Esophagus squamous epithelium (tissue), 4 donors: Measurements from ENCODE around the gene HSD17B2.

Experiments used
- POLR2A ChIP-seq, 4 donors: fragments of 450-650 bp; IDR thresholded peaks; one replicate each; pipeline ENCODE4 v1.6.1; 2017; ENCODE audit warnings: antibody characterized with exemption in 4 of 4, mild to moderate bottlenecking in 4 of 4, moderate library complexity in 3 of 4
- TF ChIP-seq, protein P1 (sequence below), 6 experiments: fragments of 450-650 bp in 4 of 6; fragments of 200-600 bp in 2 of 6; sonication (generic) in 2 of 6; IDR thresholded peaks; one replicate each; pipeline ENCODE4 v1.5.1; 2016 to 2019; ENCODE audit warnings: antibody characterized with exemption in 6 of 6, mild to moderate bottlenecking in 4 of 6, moderate library complexity in 4 of 6

GRCh38 chr16:82111944-82112343 is 76.9 kb downstream of the HSD17B2 start:
- TF ChIP-seq, protein P1, sequence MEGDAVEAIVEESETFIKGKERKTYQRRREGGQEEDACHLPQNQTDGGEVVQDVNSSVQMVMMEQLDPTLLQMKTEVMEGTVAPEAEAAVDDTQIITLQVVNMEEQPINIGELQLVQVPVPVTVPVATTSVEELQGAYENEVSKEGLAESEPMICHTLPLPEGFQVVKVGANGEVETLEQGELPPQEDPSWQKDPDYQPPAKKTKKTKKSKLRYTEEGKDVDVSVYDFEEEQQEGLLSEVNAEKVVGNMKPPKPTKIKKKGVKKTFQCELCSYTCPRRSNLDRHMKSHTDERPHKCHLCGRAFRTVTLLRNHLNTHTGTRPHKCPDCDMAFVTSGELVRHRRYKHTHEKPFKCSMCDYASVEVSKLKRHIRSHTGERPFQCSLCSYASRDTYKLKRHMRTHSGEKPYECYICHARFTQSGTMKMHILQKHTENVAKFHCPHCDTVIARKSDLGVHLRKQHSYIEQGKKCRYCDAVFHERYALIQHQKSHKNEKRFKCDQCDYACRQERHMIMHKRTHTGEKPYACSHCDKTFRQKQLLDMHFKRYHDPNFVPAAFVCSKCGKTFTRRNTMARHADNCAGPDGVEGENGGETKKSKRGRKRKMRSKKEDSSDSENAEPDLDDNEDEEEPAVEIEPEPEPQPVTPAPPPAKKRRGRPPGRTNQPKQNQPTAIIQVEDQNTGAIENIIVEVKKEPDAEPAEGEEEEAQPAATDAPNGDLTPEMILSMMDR (IDR thresholded peaks at IDR 0.05) = no peak
- no peak for TF ChIP-seq POLR2A (IDR thresholded peaks at IDR 0.05)
